ENCODE data around the gene MYDGF. TPM values are rescaled to one million over a fixed set of nuclear protein-coding genes. Genes with fewer than 3 reads are reported as not detected.

MYDGF gene
- total and polyA plus RNA-seq, 2 of the 13 experiments (the other 11 are each of a cell fraction or from before 2014, with no cell fraction given) = 116 to 198 TPM

DNA sequence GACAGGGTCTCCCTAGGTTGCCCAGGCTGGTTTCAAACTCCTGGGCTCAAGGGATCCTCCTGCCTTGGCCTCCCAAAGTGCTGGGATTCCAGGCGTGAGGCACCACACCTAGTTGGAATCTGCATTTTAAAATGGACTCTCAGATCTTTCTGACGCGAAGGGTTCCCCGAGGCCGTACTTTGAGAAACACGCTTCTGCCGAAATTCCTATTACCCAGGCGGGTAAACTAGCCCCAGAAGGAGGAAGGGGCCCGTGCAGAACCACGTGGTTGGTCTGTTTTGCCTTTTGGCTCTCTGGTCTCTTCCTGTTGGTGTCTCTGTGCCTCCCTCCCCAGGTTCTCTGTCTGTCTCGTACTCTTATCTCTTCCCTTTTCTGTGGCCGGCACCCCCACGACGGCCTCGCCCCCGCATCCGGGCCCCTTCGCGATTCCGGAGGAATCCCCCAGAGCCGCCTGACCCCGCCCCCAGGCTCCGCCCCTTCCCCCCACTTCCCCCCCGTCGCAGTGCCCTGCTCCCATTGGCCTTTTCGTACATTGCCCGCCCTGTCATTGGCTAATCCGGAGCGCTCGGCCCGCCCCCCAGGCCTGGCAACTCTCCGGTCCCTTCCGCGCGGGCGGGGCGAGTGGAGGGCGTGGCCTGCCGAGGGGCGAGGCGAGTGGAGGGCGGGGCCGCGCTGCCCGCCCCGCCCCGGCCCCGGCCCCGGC is 31.2 kb downstream of the MYDGF start, which contains the start of gene TNFAIP8L1 (continued):
- TF ChIP-seq ATRX (CRISPR knock-in tag; IDR thresholded peaks at IDR 0.05; ENCODE audit: borderline replicate concordance) = no peak
- no peak for TF ChIP-seq ZNF441 (CRISPR knock-in tag; IDR thresholded peaks at IDR 0.05; ENCODE audit: borderline replicate concordance)
- 0 out of 2 replicates have a peak, but pooled peaks have one; percentile 16 for TF ChIP-seq HOXD1 (CRISPR knock-in tag; IDR thresholded peaks at IDR 0.05)
- peak; percentile 92 for TF ChIP-seq SP4 (CRISPR knock-in tag; IDR thresholded peaks at IDR 0.05)
- TF ChIP-seq, protein P1, sequence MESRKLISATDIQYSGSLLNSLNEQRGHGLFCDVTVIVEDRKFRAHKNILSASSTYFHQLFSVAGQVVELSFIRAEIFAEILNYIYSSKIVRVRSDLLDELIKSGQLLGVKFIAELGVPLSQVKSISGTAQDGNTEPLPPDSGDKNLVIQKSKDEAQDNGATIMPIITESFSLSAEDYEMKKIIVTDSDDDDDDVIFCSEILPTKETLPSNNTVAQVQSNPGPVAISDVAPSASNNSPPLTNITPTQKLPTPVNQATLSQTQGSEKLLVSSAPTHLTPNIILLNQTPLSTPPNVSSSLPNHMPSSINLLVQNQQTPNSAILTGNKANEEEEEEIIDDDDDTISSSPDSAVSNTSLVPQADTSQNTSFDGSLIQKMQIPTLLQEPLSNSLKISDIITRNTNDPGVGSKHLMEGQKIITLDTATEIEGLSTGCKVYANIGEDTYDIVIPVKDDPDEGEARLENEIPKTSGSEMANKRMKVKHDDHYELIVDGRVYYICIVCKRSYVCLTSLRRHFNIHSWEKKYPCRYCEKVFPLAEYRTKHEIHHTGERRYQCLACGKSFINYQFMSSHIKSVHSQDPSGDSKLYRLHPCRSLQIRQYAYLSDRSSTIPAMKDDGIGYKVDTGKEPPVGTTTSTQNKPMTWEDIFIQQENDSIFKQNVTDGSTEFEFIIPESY (CRISPR knock-in tag; IDR thresholded peaks at IDR 0.05) = peak; percentile 37; the same call in 1 of the 2 replicates
- peak; percentile 12; the same call in 1 of the 2 replicates for TF ChIP-seq ZMYM4 (CRISPR knock-in tag; IDR thresholded peaks at IDR 0.05)
- no peak for TF ChIP-seq ZNF841 (CRISPR knock-in tag; IDR thresholded peaks at IDR 0.05; ENCODE audit: borderline replicate concordance)
- TF ChIP-seq, protein P2, sequence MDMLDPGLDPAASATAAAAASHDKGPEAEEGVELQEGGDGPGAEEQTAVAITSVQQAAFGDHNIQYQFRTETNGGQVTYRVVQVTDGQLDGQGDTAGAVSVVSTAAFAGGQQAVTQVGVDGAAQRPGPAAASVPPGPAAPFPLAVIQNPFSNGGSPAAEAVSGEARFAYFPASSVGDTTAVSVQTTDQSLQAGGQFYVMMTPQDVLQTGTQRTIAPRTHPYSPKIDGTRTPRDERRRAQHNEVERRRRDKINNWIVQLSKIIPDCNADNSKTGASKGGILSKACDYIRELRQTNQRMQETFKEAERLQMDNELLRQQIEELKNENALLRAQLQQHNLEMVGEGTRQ (IDR thresholded peaks at IDR 0.05; ENCODE audit: low read depth, low read length) = 0 out of 2 replicates have a peak, but pooled peaks have one; percentile 39
- TF ChIP-seq, protein P2 (CRISPR knock-in tag; IDR thresholded peaks at IDR 0.05; ENCODE audit: borderline replicate concordance) = no peak
- TF ChIP-seq, protein P3, sequence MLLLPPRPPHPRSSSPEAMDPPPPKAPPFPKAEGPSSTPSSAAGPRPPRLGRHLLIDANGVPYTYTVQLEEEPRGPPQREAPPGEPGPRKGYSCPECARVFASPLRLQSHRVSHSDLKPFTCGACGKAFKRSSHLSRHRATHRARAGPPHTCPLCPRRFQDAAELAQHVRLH (CRISPR knock-in tag; IDR thresholded peaks at IDR 0.05; ENCODE audit: borderline replicate concordance, low read depth) = 0 out of 2 replicates have a peak, but pooled peaks have one; percentile 18
- no peak for TF ChIP-seq GATAD1 (CRISPR knock-in tag; IDR thresholded peaks at IDR 0.05)
- no peak for TF ChIP-seq MAF1 (CRISPR knock-in tag; IDR thresholded peaks at IDR 0.05; ENCODE audit: borderline replicate concordance)
- peak; percentile 43; the same call in 1 of the 2 replicates for TF ChIP-seq DR1 (CRISPR knock-in tag; IDR thresholded peaks at IDR 0.05)
- TF ChIP-seq, protein P4, sequence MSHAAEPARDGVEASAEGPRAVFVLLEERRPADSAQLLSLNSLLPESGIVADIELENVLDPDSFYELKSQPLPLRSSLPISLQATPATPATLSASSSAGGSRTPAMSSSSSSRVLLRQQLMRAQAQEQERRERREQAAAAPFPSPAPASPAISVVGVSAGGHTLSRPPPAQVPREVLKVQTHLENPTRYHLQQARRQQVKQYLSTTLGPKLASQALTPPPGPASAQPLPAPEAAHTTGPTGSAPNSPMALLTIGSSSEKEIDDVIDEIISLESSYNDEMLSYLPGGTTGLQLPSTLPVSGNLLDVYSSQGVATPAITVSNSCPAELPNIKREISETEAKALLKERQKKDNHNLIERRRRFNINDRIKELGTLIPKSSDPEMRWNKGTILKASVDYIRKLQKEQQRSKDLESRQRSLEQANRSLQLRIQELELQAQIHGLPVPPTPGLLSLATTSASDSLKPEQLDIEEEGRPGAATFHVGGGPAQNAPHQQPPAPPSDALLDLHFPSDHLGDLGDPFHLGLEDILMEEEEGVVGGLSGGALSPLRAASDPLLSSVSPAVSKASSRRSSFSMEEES (CRISPR knock-in tag; IDR thresholded peaks at IDR 0.05) = 0 out of 2 replicates have a peak, but pooled peaks have one; percentile 35
- peak; percentile 95 for TF ChIP-seq FOXM1 (CRISPR knock-in tag; IDR thresholded peaks at IDR 0.05)
- no peak for TF ChIP-seq ZNF549 (CRISPR knock-in tag; IDR thresholded peaks at IDR 0.05)
- TF ChIP-seq, protein P5, sequence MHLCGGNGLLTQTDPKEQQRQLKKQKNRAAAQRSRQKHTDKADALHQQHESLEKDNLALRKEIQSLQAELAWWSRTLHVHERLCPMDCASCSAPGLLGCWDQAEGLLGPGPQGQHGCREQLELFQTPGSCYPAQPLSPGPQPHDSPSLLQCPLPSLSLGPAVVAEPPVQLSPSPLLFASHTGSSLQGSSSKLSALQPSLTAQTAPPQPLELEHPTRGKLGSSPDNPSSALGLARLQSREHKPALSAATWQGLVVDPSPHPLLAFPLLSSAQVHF (CRISPR knock-in tag; IDR thresholded peaks at IDR 0.05) = no peak
- TF ChIP-seq NFYC (CRISPR knock-in tag; IDR thresholded peaks at IDR 0.05) = peak; percentile 86
- peak; percentile 81 for TF ChIP-seq NFYB (CRISPR knock-in tag; IDR thresholded peaks at IDR 0.05)
- TF ChIP-seq, protein P6, sequence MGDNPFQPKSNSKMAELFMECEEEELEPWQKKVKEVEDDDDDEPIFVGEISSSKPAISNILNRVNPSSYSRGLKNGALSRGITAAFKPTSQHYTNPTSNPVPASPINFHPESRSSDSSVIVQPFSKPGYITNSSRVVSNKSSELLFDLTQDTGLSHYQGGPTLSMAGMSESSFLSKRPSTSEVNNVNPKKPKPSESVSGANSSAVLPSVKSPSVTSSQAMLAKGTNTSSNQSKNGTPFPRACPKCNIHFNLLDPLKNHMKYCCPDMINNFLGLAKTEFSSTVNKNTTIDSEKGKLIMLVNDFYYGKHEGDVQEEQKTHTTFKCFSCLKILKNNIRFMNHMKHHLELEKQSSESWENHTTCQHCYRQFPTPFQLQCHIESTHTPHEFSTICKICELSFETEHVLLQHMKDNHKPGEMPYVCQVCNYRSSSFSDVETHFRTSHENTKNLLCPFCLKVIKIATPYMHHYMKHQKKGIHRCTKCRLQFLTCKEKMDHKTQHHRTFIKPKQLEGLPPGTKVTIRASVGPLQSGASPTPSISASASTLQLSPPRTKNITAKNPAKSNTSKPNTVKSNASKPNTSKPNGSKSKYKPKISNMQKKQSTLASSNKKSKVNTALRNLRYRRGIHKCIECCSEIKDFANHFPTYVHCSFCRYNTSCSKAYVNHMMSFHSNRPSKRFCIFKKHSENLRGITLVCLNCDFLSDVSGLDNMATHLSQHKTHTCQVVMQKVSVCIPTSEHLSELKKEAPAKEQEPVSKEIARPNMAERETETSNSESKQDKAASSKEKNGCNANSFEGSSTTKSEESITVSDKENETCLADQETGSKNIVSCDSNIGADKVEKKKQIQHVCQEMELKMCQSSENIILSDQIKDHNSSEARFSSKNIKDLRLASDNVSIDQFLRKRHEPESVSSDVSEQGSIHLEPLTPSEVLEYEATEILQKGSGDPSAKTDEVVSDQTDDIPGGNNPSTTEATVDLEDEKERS (CRISPR knock-in tag; IDR thresholded peaks at IDR 0.05) = no peak

Measured in HepG2 (cell line).